H1 (cell line): ENCODE data around the gene LONP2. TPM values are rescaled to one million over a fixed set of nuclear protein-coding genes. Genes with fewer than 3 reads are reported as not detected.

Source experiments
- CTCF ChIA-PET: fragments of 300-600 bp; sonication (Branson Sonifier 250); formaldehyde crosslinking; loops from one replicate; lab custom pipeline; 2021; ENCODE audit not compliant: partially characterized antibody; lab: Charles Lee
- POLR2A ChIA-PET: fragments of 300-600 bp; sonication (Branson Sonifier 250); formaldehyde crosslinking; loops from one replicate; lab custom pipeline; 2021; ENCODE audit warnings: inconsistent platforms; ENCODE audit not compliant: partially characterized antibody; lab: Charles Lee
- DNase-seq, 2 experiments: peaks; one replicate each; pipeline versions ENCODE4 v3.0.0 to v3.0.0-alpha.2; 2010 to 2022; ENCODE audit warnings: low spot score in 2 of 2, low read depth in 1 of 2, mixed read lengths in 1 of 2
- FAIRE-seq: peaks from 2 replicates; lab custom pipeline; 2011; peaks lifted over from hg19 to GRCh38; lab: Jason Lieb, UNC
- H2AFZ ChIP-seq: 2 replicates; pipeline ENCODE4 v1.8.1; 2012; ENCODE audit warnings: low read length, inconsistent platforms
- H2AK5ac ChIP-seq: 2 replicates; pipeline ENCODE4 v1.6.1; 2013; ENCODE audit warnings: low read depth, low read length
- H2BK120ac ChIP-seq: replicated peaks from 2 replicates; pipeline ENCODE3; 2013; ENCODE audit warnings: low read depth, low read length, inconsistent platforms
- H2BK12ac ChIP-seq: 2 replicates; pipeline ENCODE4 v1.6.1; 2013; ENCODE audit warnings: low read depth, low read length
- H2BK15ac ChIP-seq: 2 replicates; pipeline ENCODE4 v1.6.1; 2013; ENCODE audit warnings: low read length
- H2BK20ac ChIP-seq: 2 replicates; pipeline ENCODE4 v1.6.1; 2013; ENCODE audit warnings: low read length
- H2BK5ac ChIP-seq: 2 replicates; pipeline ENCODE4 v1.6.1; 2013; ENCODE audit warnings: low read depth, low read length
- H3K14ac ChIP-seq: 2 replicates; pipeline ENCODE4 v1.6.1; 2013; ENCODE audit warnings: inconsistent platforms; ENCODE audit not compliant: insufficient read length
- H3K18ac ChIP-seq: 2 replicates; pipeline ENCODE4 v1.6.1; 2013; ENCODE audit warnings: low read length; ENCODE audit errors: extremely low read depth
- H3K23ac ChIP-seq: 2 replicates; pipeline ENCODE4 v1.6.1; 2013; ENCODE audit warnings: inconsistent platforms; ENCODE audit not compliant: insufficient read length
- H3K23me2 ChIP-seq: 2 replicates; pipeline ENCODE4 v1.6.1; 2013; ENCODE audit warnings: low read depth, low read length
- H3K27ac ChIP-seq: 2 replicates; pipeline ENCODE4 v1.6.1; 2011; ENCODE audit warnings: low read depth, low read length, inconsistent platforms
- H3K27me3 ChIP-seq, 4 experiments: replicated peaks in 1 of 4; 1 replicate in 1 of 4; 2 replicates in 3 of 4; pipeline versions ENCODE4 v1.6.1 to v1.8.1; 2011 to 2013; ENCODE audit warnings: low read length in 3 of 4, mild to moderate bottlenecking in 3 of 4, inconsistent platforms in 2 of 4, mixed read lengths in 2 of 4, moderate library complexity in 1 of 4; ENCODE audit not compliant: control insufficient read depth in 3 of 4, insufficient read depth in 3 of 4; ENCODE audit errors: extremely low read depth in 1 of 4
- H3K36me3 ChIP-seq, 4 experiments: 2 replicates each; pipeline versions ENCODE4 v1.6.1 to v1.8.1; 2011 to 2013; ENCODE audit warnings: mild to moderate bottlenecking in 4 of 4, low read length in 3 of 4, moderate library complexity in 2 of 4, control low read depth in 1 of 4, inconsistent platforms in 1 of 4; ENCODE audit not compliant: insufficient read depth in 4 of 4, control insufficient read depth in 2 of 4
- H3K4ac ChIP-seq: replicated peaks from 2 replicates; pipeline ENCODE3; 2013; ENCODE audit warnings: low read length, low read depth, mixed read lengths, inconsistent platforms; ENCODE audit not compliant: insufficient read length
- H3K4me1 ChIP-seq, 4 experiments: replicated peaks in 1 of 4; 1 replicate in 1 of 4; 2 replicates in 3 of 4; pipeline versions ENCODE4 v1.6.1 to v1.8.1; 2011 to 2013; ENCODE audit warnings: low read length in 3 of 4, inconsistent platforms in 2 of 4, mixed read lengths in 1 of 4; ENCODE audit not compliant: insufficient read depth in 4 of 4, control insufficient read depth in 3 of 4
- H3K4me2 ChIP-seq, 2 experiments: 2 replicates each; pipeline versions ENCODE4 v1.6.1 to v1.8.1; 2011 to 2013; ENCODE audit warnings: low read depth in 2 of 2, low read length in 2 of 2, control low read depth in 1 of 2, inconsistent platforms in 1 of 2, mild to moderate bottlenecking in 1 of 2; ENCODE audit not compliant: insufficient read depth in 1 of 2
- H3K4me3 ChIP-seq, 4 experiments: fragments of 200-600, 300-600 bp in 1 of 4; sonication (generic), shearing (Covaris generic), sonication (Bioruptor Twin) in 1 of 4; 2 replicates each; pipeline versions ENCODE4 v1.5.1 to v1.8.1; 2011 to 2016; ENCODE audit warnings: low read length in 4 of 4, low read depth in 3 of 4, control low read depth in 2 of 4, inconsistent platforms in 2 of 4, mild to moderate bottlenecking in 2 of 4, mixed read lengths in 1 of 4, moderate library complexity in 1 of 4; ENCODE audit not compliant: insufficient read depth in 2 of 4; ENCODE audit errors: extremely low read depth in 1 of 4
- H3K56ac ChIP-seq: replicated peaks from 2 replicates; pipeline ENCODE3; 2013; ENCODE audit warnings: low read depth, mild to moderate bottlenecking, mixed read lengths, low read length, inconsistent platforms; ENCODE audit not compliant: insufficient read length
- H3K79me1 ChIP-seq: 2 replicates; pipeline ENCODE4 v1.6.1; 2013; ENCODE audit warnings: low read depth, low read length, control low read depth
- H3K79me2 ChIP-seq, 2 experiments: 2 replicates each; pipeline versions ENCODE4 v1.6.1 to v1.8.1; 2012 to 2013; ENCODE audit warnings: low read length in 2 of 2, mild to moderate bottlenecking in 2 of 2, inconsistent platforms in 1 of 2; ENCODE audit not compliant: insufficient read depth in 2 of 2, control insufficient read depth in 1 of 2
- H3K9ac ChIP-seq, 4 experiments: replicated peaks in 1 of 4; 1 replicate in 1 of 4; 2 replicates in 3 of 4; pipeline versions ENCODE4 v1.6.1 to v1.8.1; 2011 to 2013; ENCODE audit warnings: low read depth in 3 of 4, low read length in 3 of 4, control low read depth in 2 of 4, mild to moderate bottlenecking in 2 of 4, moderate library complexity in 2 of 4, inconsistent platforms in 1 of 4; ENCODE audit errors: extremely low read depth in 1 of 4
- H3K9me3 ChIP-seq, 2 experiments: 2 replicates each; pipeline versions ENCODE4 v1.6.1 to v1.8.1; 2012 to 2013; ENCODE audit warnings: mild to moderate bottlenecking in 2 of 2, moderate library complexity in 2 of 2, control low read depth in 1 of 2, inconsistent platforms in 1 of 2, low read depth in 1 of 2, low read length in 1 of 2, mixed read lengths in 1 of 2; ENCODE audit not compliant: insufficient read depth in 2 of 2
- H4K20me1 ChIP-seq, 2 experiments: replicated peaks in 1 of 2; 2 replicates each; pipeline versions ENCODE3 to v1.8.1; 2011 to 2013; ENCODE audit warnings: inconsistent platforms in 2 of 2, low read length in 2 of 2, mild to moderate bottlenecking in 1 of 2; ENCODE audit not compliant: insufficient read depth in 2 of 2, control insufficient read depth in 1 of 2
- H4K5ac ChIP-seq: 2 replicates; pipeline ENCODE4 v1.6.1; 2013; ENCODE audit warnings: low read length, low read depth, mixed read lengths, inconsistent platforms; ENCODE audit not compliant: insufficient read length
- H4K8ac ChIP-seq: 2 replicates; pipeline ENCODE4 v1.8.0; 2013; ENCODE audit warnings: mild to moderate bottlenecking, moderate library complexity, low read length, inconsistent platforms; ENCODE audit not compliant: insufficient read depth; ENCODE audit errors: extremely low read depth
- H4K91ac ChIP-seq: replicated peaks from 2 replicates; pipeline ENCODE3; 2013; ENCODE audit warnings: low read length, mixed read lengths, inconsistent platforms; ENCODE audit not compliant: insufficient read length
- BRCA1 ChIP-seq: IDR thresholded peaks from 2 replicates; pipeline ENCODE4 v1.6.1; 2012; ENCODE audit warnings: low read depth, low read length, improper control_type of control experiment
- CHD2 ChIP-seq: IDR thresholded peaks from 2 replicates; pipeline ENCODE4 v1.6.1; 2012; ENCODE audit warnings: low read length, improper control_type of control experiment
- HDAC2 ChIP-seq, 2 experiments: fragments of 300-600 bp in 1 of 2; sonication (generic) in 1 of 2; IDR thresholded peaks; 2 replicates each; pipeline ENCODE4 v1.6.1; 2011 to 2012; ENCODE audit warnings: low read depth in 2 of 2, low read length in 2 of 2, mild to moderate bottlenecking in 2 of 2, moderate library complexity in 2 of 2, borderline replicate concordance in 1 of 2, inconsistent platforms in 1 of 2
- SP2 ChIP-seq: IDR thresholded peaks from 2 replicates; pipeline ENCODE4 v1.6.1; 2012; ENCODE audit warnings: mild to moderate bottlenecking, low read length, inconsistent platforms
- TBP ChIP-seq: IDR thresholded peaks from 2 replicates; pipeline ENCODE4 v1.6.1; 2011; ENCODE audit warnings: low read depth, low read length, improper control_type of control experiment
- WGBS, 2 experiments: shearing (Covaris generic) in 1 of 2; methylation state at CpG; one replicate each; pipeline versions ENCODE4 v1.1.6 to v1.1.7; 2013 to 2015; ENCODE audit warnings: low lambda C conversion rate in 2 of 2, mixed read lengths in 2 of 2, inconsistent platforms in 1 of 2, low coverage in 1 of 2, missing lambda C conversion rate in 1 of 2; ENCODE audit not compliant: insufficient replicate concordance in 2 of 2, insufficient coverage in 1 of 2, insufficient read length in 1 of 2; ENCODE audit errors: extremely low coverage in 1 of 2, missing lambda C conversion rate in 1 of 2; 5-methylcytosine and 5-hydroxymethylcytosine counted together
- polyA plus RNA-seq, 7 experiments: library from polyadenylated mRNA; depleted of rRNA in 3 of 7; stranded (reverse) in 5 of 7; unstranded in 2 of 7; fragments of >200 nt in 5 of 7; fragments of 200-250 nt in 2 of 7; gene quantifications; 1 replicate in 5 of 7; 2 replicates in 1 of 7; 4 replicates in 1 of 7; pipeline versions ENCODE4 v1.2.1 to v1.2.3, GENCODE V29; 2011 to 2013; ENCODE audit warnings: missing spikeins in 2 of 7, mixed read lengths in 2 of 7
- total RNA-seq: library from RNA; stranded (reverse); fragmentation: NEBNext Ultra II Directional; extraction: Animal tissue kit (Norgen Biotek cat#: 25700); gene quantifications from 2 replicates; pipeline ENCODE4 v1.2.1, GENCODE V29; 2021
- TF ChIP-seq, protein P1 (sequence below): IDR thresholded peaks from 2 replicates; pipeline ENCODE4 v1.6.1; 2011; ENCODE audit warnings: low read length, improper control_type of control experiment

Gene LONP2
- total and polyA plus RNA-seq, 2 of the 8 experiments (the other 6 are each of a cell fraction or from before 2014, with no cell fraction given) = 8.1 to 23.1 TPM

DNA sequence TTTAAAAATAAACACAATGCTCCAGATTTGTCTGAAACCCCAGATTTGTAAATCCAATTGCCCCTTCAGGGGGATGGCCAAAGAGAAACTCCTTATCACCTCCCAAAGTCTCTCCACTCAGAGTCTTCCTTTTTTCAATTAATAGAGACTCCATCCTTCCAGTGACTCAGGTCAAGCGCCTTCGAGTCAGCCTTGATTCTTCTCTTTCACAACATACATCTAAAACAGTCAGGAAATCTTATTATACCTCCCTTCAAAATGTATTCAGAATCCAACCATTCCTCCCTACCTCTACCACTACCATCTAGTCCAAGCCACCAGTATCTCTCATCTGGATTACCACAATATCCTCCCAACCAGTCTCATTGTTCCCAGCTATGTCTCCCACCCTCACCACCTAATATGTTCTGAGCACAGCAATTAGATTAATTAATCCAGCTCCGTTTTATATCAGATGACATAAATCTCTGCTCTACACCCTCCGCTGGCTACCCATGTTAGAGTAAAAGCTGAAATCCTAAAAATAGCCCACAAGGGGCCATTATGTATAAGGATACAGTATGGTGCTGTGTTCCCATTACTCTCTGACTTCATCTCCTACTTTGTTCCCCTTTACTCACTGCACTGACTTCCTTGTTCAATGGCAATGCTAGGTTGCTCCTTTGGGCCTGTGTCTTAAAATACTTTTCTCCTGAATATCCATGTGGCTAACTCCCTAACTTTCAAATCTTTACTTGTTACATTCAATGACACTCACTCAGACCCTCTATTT lies 129.3 kb downstream of the LONP2 start:
- WGBS, 2 experiments = 82% methylated on average over 4 of the region's 4 CpGs; no CpG with 5 or more reads in 1 of the 2 experiments
- Histone ChIP-seq H4K5ac (no peak overlapping the region), H3K4me2 (0 out of 4 replicates have a peak overlapping the region, but pooled peaks of 1 of the 2 experiments have one; percentile 23), H3K23ac (no peak overlapping the region), H3K9me3 (no peaks in the 10 kb centered on the region), H2BK20ac (no peak overlapping the region), H3K79me1 (peaks cover 7% of the 10 kb centered on the region), H2BK15ac (no peak overlapping the region), H3K14ac (no peak overlapping the region), H4K8ac (no peak overlapping the region), H3K4me1 (peaks cover 0 to 6% (median 4%) of the 10 kb centered on the region in 4 experiments; a peak in 4 of 7 replicates), H4K91ac (no peak overlapping the region), H3K56ac (no peak overlapping the region), H3K23me2 (no peaks in the 10 kb centered on the region), H2BK12ac (no peak overlapping the region), H3K36me3 (no peaks in the 10 kb centered on the region), H3K4me3 (no peak overlapping the region), H3K18ac (no peak overlapping the region), H3K9ac (no peak overlapping the region), H2BK5ac (no peak overlapping the region), H2BK120ac (no peak overlapping the region), H3K27ac (no peak overlapping the region), H3K4ac (no peak overlapping the region), H4K20me1 (peaks cover 14 to 19% of the 10 kb centered on the region in 2 experiments), H2AK5ac (no peak overlapping the region), H3K27me3 (no peaks in the 10 kb centered on the region), H3K79me2 (peaks cover 19 to 100% of the 10 kb centered on the region in 2 experiments), H2AFZ (no peak overlapping the region)
- TF ChIP-seq CHD2 (no peak), HDAC2 (IDR thresholded peaks at IDR 0.05; ENCODE audit: borderline replicate concordance in 1 of 2, low read depth in 2 of 2, low read length in 2 of 2) (no peak), SP2 (no peak), BRCA1 (no peak), TBP (no peak)
- TF ChIP-seq, protein P1, sequence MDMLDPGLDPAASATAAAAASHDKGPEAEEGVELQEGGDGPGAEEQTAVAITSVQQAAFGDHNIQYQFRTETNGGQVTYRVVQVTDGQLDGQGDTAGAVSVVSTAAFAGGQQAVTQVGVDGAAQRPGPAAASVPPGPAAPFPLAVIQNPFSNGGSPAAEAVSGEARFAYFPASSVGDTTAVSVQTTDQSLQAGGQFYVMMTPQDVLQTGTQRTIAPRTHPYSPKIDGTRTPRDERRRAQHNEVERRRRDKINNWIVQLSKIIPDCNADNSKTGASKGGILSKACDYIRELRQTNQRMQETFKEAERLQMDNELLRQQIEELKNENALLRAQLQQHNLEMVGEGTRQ = no peak
- POLR2A ChIA-PET = interaction anchor here (3.2 to 11.9 kb wide), 3 partner anchors 6 to 13 kb away, joined by 11 to 156 read pairs (median 52); partner anchors contain the start of gene SIAH1
- DNase-seq = no peak
- FAIRE-seq = no peak
- CTCF ChIA-PET = interaction anchor here (0.6 kb wide), 1 partner anchor 964 kb away, joined by 3 read pairs; no protein-coding TSS in a partner anchor
